ENCODE results near the gene ARL8B.
"Not testable (repeated sequence)": the region's sequence is repeated elsewhere in the genome, so short reads cannot be mapped to it uniquely, and the experiment has no call there.

Gene ARL8B

GRCh38 chr3:5080779-5081550 lies 41.1 kb upstream of the ARL8B start:
- DNase-seq (ENCODE audit: low spot score): no peak
- no CpG with 5 or more reads among the region's 15 CpGs for WGBS, 2 donors (ENCODE audit: extremely low coverage in 2 of 2, insufficient read length in 2 of 2, insufficient replicate concordance in 1 of 2)
- Histone ChIP-seq H2BK12ac (ENCODE audit: low read length) (no peak overlapping the region), H3K4me3 (ENCODE audit: low read length in 2 of 2) (no peak overlapping the region), H2BK15ac (ENCODE audit: low read length) (no peak overlapping the region), H3K4ac (ENCODE audit: low read length) (no peak overlapping the region), H3K9ac (ENCODE audit: low read depth, low read length, poor library complexity) (no peak overlapping the region), H2AFZ (ENCODE audit: low read length) (no peak overlapping the region), H3K23ac (ENCODE audit: low read depth, low read length, poor library complexity) (no peak overlapping the region), H3K36me3 (replicated peaks in 1 of 2; ENCODE audit: control insufficient read depth in 2 of 2, insufficient read depth in 2 of 2, low read length in 2 of 2) (no peaks in the 10 kb centered on the region), H2BK5ac (ENCODE audit: low read length) (no peak overlapping the region), H3K27me3 (ENCODE audit: control insufficient read depth in 3 of 3, insufficient read depth in 3 of 3, low read depth in 1 of 3, low read length in 3 of 3) (no peaks in the 10 kb centered on the region), H3K14ac (ENCODE audit: low read length) (no peak overlapping the region), H4K8ac (ENCODE audit: low read depth, low read length) (no peak overlapping the region), H3K9me3 (replicated peaks in 1 of 2; ENCODE audit: control insufficient read depth in 2 of 2, insufficient read depth in 1 of 2, low read depth in 1 of 2, low read length in 2 of 2) (no peaks in the 10 kb centered on the region), H4K91ac (ENCODE audit: low read depth, low read length, poor library complexity) (no peak overlapping the region), H2BK120ac (ENCODE audit: low read depth, low read length) (no peak overlapping the region), H2AK5ac (ENCODE audit: low read depth, low read length) (no peak overlapping the region), H3K4me2 (ENCODE audit: insufficient read depth, low read length, poor library complexity, severe bottlenecking) (no peak overlapping the region), H3K27ac (replicated peaks; ENCODE audit: low read length) (no peak overlapping the region), H3K18ac (ENCODE audit: low read length) (peak overlapping the region; percentile 11), H3K79me1 (ENCODE audit: low read depth, low read length) (no peaks in the 10 kb centered on the region), H3K4me1 (ENCODE audit: control insufficient read depth in 2 of 2, insufficient read depth in 1 of 2, low read depth in 1 of 2, low read length in 2 of 2) (peaks cover 0 to 2% of the 10 kb centered on the region in 2 donors)

GRCh38 chr3:5081973-5082788 lies 39.9 kb upstream of the ARL8B start:
- H2BK120ac ChIP-seq (ENCODE audit: low read depth, low read length); DNase-seq (ENCODE audit: low spot score); H2BK5ac ChIP-seq (ENCODE audit: low read length); H3K79me1 ChIP-seq (ENCODE audit: low read depth, low read length); H3K36me3 ChIP-seq (replicated peaks in 1 of 2; ENCODE audit: control insufficient read depth in 2 of 2, insufficient read depth in 2 of 2, low read length in 2 of 2); H3K4ac ChIP-seq (ENCODE audit: low read length); H2AFZ ChIP-seq (ENCODE audit: low read length); H3K4me1 ChIP-seq (ENCODE audit: control insufficient read depth in 2 of 2, insufficient read depth in 1 of 2, low read depth in 1 of 2, low read length in 2 of 2); H3K27me3 ChIP-seq (ENCODE audit: control insufficient read depth in 3 of 3, insufficient read depth in 3 of 3, low read depth in 1 of 3, low read length in 3 of 3); H3K14ac ChIP-seq (ENCODE audit: low read length); H3K27ac ChIP-seq (replicated peaks; ENCODE audit: low read length); H3K9me3 ChIP-seq (replicated peaks in 1 of 2; ENCODE audit: control insufficient read depth in 2 of 2, insufficient read depth in 1 of 2, low read depth in 1 of 2, low read length in 2 of 2); H2BK15ac ChIP-seq (ENCODE audit: low read length); H3K18ac ChIP-seq (ENCODE audit: low read length); H4K8ac ChIP-seq (ENCODE audit: low read depth, low read length); H3K23ac ChIP-seq (ENCODE audit: low read depth, low read length, poor library complexity); H4K91ac ChIP-seq (ENCODE audit: low read depth, low read length, poor library complexity); H3K4me3 ChIP-seq (ENCODE audit: low read length in 2 of 2); H3K4me2 ChIP-seq (ENCODE audit: insufficient read depth, low read length, poor library complexity, severe bottlenecking); H2AK5ac ChIP-seq (ENCODE audit: low read depth, low read length); H3K9ac ChIP-seq (ENCODE audit: low read depth, low read length, poor library complexity); H2BK12ac ChIP-seq (ENCODE audit: low read length): not testable (repeated sequence)
- WGBS, 2 donors (ENCODE audit: extremely low coverage in 2 of 2, insufficient read length in 2 of 2, insufficient replicate concordance in 1 of 2): no CpG with 5 or more reads among the region's 18 CpGs

GRCh38 chr3:5082789-5083115 lies 39.3 kb upstream of the ARL8B start:
- H2BK15ac ChIP-seq (ENCODE audit: low read length): no peak overlapping the region
- H4K8ac ChIP-seq (ENCODE audit: low read depth, low read length): no peak overlapping the region
- H2BK12ac ChIP-seq (ENCODE audit: low read length): no peak overlapping the region
- H3K9ac ChIP-seq (ENCODE audit: low read depth, low read length, poor library complexity): no peak overlapping the region
- H3K14ac ChIP-seq (ENCODE audit: low read length): no peak overlapping the region
- H3K18ac ChIP-seq (ENCODE audit: low read length): no peak overlapping the region
- DNase-seq (ENCODE audit: low spot score): no peak
- no peak overlapping the region for H3K27ac ChIP-seq (replicated peaks; ENCODE audit: low read length)
- H3K4me3 ChIP-seq (ENCODE audit: low read length in 2 of 2): no peak overlapping the region
- H3K23ac ChIP-seq (ENCODE audit: low read depth, low read length, poor library complexity): no peak overlapping the region
- H3K79me1 ChIP-seq (ENCODE audit: low read depth, low read length): no peaks in the 10 kb centered on the region
- no peak overlapping the region for H2BK5ac ChIP-seq (ENCODE audit: low read length)
- no peaks in the 10 kb centered on the region for H3K9me3 ChIP-seq (replicated peaks in 1 of 2; ENCODE audit: control insufficient read depth in 2 of 2, insufficient read depth in 1 of 2, low read depth in 1 of 2, low read length in 2 of 2)
- H3K4me1 ChIP-seq (ENCODE audit: control insufficient read depth in 2 of 2, insufficient read depth in 1 of 2, low read depth in 1 of 2, low read length in 2 of 2): peaks cover 0 to 2% of the 10 kb centered on the region in 2 donors
- no peak overlapping the region for H2AFZ ChIP-seq (ENCODE audit: low read length)
- peaks cover 0 to 8% (median 0%) of the 10 kb centered on the region in 3 experiments for H3K27me3 ChIP-seq (ENCODE audit: control insufficient read depth in 3 of 3, insufficient read depth in 3 of 3, low read depth in 1 of 3, low read length in 3 of 3)
- H3K36me3 ChIP-seq (replicated peaks in 1 of 2; ENCODE audit: control insufficient read depth in 2 of 2, insufficient read depth in 2 of 2, low read length in 2 of 2): no peaks in the 10 kb centered on the region
- H2BK120ac ChIP-seq (ENCODE audit: low read depth, low read length): no peak overlapping the region
- H2AK5ac ChIP-seq (ENCODE audit: low read depth, low read length): no peak overlapping the region
- H3K4me2 ChIP-seq (ENCODE audit: insufficient read depth, low read length, poor library complexity, severe bottlenecking): no peak overlapping the region
- no peak overlapping the region for H4K91ac ChIP-seq (ENCODE audit: low read depth, low read length, poor library complexity)
- H3K4ac ChIP-seq (ENCODE audit: low read length): no peak overlapping the region
- no CpG with 5 or more reads among the region's 7 CpGs for WGBS, 2 donors (ENCODE audit: extremely low coverage in 2 of 2, insufficient read length in 2 of 2, insufficient replicate concordance in 1 of 2)

GRCh38 chr3:5084224-5084623 lies 37.9 kb upstream of the ARL8B start:
- Histone ChIP-seq H4K91ac (ENCODE audit: low read depth, low read length, poor library complexity) (no peak overlapping the region), H2AK5ac (ENCODE audit: low read depth, low read length) (no peak overlapping the region), H3K79me1 (ENCODE audit: low read depth, low read length) (no peaks in the 10 kb centered on the region), H3K14ac (ENCODE audit: low read length) (no peak overlapping the region), H3K18ac (ENCODE audit: low read length) (no peak overlapping the region), H3K4me1 (ENCODE audit: control insufficient read depth in 2 of 2, insufficient read depth in 1 of 2, low read depth in 1 of 2, low read length in 2 of 2) (peaks cover 0 to 2% of the 10 kb centered on the region in 2 donors), H3K23ac (ENCODE audit: low read depth, low read length, poor library complexity) (no peak overlapping the region), H3K9ac (ENCODE audit: low read depth, low read length, poor library complexity) (no peak overlapping the region), H3K4ac (ENCODE audit: low read length) (no peak overlapping the region), H3K27ac (replicated peaks; ENCODE audit: low read length) (no peak overlapping the region), H4K8ac (ENCODE audit: low read depth, low read length) (no peak overlapping the region), H2BK120ac (ENCODE audit: low read depth, low read length) (no peak overlapping the region), H3K27me3 (ENCODE audit: control insufficient read depth in 3 of 3, insufficient read depth in 3 of 3, low read depth in 1 of 3, low read length in 3 of 3) (peaks cover 0 to 8% (median 0%) of the 10 kb centered on the region in 3 experiments), H2AFZ (ENCODE audit: low read length) (no peak overlapping the region), H2BK12ac (ENCODE audit: low read length) (no peak overlapping the region), H2BK5ac (ENCODE audit: low read length) (no peak overlapping the region), H3K9me3 (replicated peaks in 1 of 2; ENCODE audit: control insufficient read depth in 2 of 2, insufficient read depth in 1 of 2, low read depth in 1 of 2, low read length in 2 of 2) (no peaks in the 10 kb centered on the region), H3K36me3 (replicated peaks in 1 of 2; ENCODE audit: control insufficient read depth in 2 of 2, insufficient read depth in 2 of 2, low read length in 2 of 2) (no peaks in the 10 kb centered on the region), H2BK15ac (ENCODE audit: low read length) (no peak overlapping the region), H3K4me2 (ENCODE audit: insufficient read depth, low read length, poor library complexity, severe bottlenecking) (no peak overlapping the region), H3K4me3 (ENCODE audit: low read length in 2 of 2) (no peak overlapping the region)
- DNase-seq (ENCODE audit: low spot score): no peak
- WGBS, 2 donors (ENCODE audit: extremely low coverage in 2 of 2, insufficient read length in 2 of 2, insufficient replicate concordance in 1 of 2): no CpG with 5 or more reads among the region's 5 CpGs

All from neuronal stem cell (in vitro differentiated cells).